Amniotic epithelial cell (primary cell): ENCODE measurements around the gene QPRT.
A peak's percentile ranks its signal among the peaks of the same experiment; 100 is the strongest.
"Not testable (repeated sequence)": the region's sequence is repeated elsewhere in the genome, so short reads cannot be mapped to it uniquely, and the experiment has no call there.

Experiments used
- DNase-seq: peaks from one replicate; pipeline ENCODE4 v3.0.0-alpha.2; 2010; ENCODE audit warnings: low read depth

QPRT gene

DNA sequence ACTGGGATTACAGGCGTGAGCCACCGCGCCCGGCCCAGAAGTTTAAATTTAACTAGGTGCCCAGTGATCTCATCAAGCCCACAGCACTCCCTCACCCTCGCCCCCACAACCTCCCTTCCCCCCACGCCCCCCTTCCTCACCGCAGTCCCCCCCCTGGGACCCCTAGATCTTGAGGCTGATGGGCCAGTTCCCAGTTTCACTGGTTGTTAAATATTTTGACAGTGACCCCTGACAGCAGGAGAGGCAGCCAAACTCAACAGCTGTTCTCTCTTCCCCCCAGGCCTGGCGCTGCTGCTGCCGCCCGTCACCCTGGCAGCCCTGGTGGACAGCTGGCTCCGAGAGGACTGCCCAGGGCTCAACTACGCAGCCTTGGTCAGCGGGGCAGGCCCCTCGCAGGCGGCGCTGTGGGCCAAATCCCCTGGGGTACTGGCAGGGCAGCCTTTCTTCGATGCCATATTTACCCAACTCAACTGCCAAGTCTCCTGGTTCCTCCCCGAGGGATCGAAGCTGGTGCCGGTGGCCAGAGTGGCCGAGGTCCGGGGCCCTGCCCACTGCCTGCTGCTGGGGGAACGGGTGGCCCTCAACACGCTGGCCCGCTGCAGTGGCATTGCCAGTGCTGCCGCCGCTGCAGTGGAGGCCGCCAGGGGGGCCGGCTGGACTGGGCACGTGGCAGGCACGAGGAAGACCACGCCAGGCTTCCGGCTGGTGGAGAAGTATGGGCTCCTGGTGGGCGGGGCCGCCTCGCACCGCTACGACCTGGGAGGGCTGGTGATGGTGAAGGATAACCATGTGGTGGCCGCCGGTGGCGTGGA is 15.6 kb downstream of the QPRT start:
- DNase-seq, result no peak

DNA sequence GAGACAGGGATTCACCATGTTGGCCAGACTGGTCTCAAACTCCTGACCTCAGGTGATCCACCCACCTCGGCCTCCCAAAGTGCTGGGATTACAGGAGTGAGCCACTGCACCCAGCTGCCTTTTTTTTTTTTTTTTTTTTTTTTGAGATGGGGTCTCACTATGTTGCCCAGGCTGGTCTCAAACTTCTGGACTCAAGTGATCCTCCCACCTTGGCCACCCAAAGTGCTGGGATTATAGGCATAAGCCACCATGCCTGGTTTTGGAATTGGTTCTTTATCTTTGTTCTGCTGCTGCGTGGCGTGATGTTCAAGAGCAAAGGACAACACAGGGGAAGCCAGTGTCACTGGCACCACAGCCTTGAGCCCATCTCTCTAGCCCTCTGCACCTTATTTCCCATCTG is 16.7 kb downstream of the QPRT start:
- DNase-seq, result not testable (repeated sequence)

DNA sequence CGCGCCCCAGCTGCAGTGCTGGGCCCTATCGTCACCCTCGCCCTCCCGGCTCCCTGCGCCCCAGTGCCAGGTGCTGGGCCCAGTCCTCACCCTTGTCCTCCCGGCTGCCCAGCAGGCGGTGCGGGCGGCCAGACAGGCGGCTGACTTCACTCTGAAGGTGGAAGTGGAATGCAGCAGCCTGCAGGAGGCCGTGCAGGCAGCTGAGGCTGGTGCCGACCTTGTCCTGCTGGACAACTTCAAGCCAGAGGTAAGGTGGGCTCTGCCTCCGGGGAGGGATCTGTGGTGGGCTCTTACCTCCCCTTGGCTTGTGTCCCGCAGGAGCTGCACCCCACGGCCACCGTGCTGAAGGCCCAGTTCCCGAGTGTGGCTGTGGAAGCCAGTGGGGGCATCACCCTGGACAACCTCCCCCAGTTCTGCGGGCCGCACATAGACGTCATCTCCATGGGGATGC is 17.9 kb downstream of the QPRT start:
- no peak for DNase-seq

DNA sequence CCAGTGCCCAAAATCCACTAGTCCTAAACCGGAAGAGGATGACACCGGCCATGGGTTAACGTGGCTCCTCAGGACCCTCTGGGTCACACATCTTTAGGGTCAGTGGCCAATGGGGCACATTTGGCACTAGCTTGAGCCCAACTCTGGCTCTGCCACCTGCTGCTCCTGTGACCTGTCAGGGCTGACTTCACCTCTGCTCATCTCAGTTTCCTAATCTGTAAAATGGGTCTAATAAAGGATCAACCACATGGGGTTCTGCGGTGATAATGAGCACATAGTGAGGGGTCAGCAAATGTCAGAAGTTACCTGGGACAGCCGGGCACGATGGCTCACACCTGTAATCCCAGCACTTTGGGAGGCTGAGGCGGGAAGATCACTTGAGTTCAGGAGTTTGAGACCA is 18.4 kb downstream of the QPRT start:
- no peak for DNase-seq

DNA sequence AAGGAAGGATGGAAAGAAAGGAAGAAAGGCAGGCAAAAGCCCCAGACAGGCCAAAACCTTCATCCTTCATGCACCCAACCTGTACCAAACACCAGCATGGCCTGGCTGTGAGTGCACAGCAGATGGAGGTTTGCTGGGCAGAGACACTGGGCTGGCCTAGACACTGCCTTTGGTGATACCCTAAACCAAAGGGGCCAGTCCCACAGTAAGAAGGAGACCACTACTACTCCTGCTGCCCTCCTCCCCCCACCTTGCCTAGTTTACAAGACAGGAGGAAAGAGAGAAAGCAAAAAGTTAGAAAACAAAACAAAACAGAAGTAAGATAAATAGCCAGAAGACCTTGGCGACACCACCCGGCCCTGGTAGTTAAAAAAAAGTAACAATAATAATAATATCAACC is 19.1 kb downstream of the QPRT start:
- no peak for DNase-seq

DNA sequence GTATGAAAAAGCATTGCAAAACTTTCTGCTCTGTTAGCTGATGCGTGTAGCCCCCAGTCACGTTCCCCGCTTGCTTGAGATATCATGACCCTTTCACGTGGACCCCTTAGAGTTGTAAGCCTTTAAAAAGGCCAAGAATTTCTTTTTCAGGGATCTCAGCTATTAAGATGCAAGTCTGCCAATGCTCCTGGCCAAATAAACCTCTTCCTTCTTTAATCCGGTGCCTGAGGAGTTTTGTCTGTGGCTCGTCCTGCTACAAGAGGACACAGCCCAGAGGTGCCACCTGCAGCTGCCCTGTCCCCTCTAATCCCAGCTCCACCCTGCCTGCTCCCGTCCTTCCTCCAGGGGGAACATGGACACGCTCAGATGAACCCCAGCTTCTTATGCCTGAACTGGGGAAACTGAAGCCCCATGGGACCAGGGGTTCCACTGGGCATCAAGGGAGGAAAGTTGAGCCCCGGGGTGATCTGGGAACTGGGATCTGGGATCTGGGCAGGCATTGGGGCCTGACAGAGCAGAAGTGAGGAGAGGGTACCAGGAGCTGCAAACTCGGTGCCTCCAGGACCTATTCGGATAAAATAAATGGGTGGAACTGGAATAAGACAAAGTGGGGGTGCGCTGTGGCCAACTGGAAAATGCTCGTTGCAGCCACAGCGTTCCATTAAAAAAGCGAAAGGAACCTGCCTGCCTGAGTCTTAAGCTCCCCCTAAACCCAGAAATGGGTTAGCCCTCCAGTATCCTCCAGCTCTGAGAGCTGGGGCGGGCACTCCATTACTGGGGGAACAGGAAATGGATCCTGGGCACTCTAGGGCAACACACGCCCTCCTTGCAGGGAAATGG is 19.7 kb downstream of the QPRT start:
- no peak for DNase-seq

DNA sequence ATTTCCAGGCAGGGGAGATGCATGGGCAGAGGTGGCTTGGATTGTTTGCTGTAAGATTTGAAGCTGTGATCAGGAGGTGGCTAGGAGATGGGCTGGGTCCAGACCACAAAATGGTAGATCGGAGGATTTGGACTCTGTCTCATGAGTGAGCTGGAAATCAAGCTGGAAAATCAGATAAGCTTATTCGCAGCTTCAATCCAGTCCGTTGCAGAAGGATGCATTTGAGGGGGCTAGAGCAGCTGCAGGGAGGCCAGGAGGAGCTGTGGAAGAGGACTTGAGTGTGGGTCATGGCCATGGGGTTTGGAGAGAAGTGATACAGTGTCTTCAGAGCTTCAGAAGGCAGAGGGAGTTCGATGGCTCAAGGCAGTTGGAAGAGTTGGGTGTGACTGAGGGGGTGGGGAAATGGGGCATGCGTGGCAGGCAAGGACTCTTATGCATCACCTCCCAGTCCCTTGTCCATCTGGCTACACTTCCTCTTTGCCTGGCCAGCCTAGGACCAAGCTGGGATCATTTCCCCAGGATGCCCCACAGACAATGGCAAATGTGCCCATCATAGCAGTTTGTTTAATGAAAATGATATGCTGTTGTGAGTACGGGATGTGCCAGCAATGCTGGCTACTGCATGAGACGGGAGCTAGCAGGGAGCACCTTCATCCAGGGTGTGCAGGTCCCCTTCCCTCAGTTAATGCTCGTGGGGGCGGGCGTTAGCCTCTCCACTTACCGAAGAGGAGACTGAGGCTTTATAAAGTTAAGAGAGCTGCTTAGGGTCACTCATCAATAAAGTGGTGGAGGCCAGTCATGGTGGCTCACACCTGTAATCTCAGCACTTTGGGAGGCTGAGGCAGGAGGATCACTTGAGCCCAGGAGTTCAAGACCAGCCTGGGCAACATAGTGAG is 20.6 kb downstream of the QPRT start:
- DNase-seq, result peak; percentile 16

DNA sequence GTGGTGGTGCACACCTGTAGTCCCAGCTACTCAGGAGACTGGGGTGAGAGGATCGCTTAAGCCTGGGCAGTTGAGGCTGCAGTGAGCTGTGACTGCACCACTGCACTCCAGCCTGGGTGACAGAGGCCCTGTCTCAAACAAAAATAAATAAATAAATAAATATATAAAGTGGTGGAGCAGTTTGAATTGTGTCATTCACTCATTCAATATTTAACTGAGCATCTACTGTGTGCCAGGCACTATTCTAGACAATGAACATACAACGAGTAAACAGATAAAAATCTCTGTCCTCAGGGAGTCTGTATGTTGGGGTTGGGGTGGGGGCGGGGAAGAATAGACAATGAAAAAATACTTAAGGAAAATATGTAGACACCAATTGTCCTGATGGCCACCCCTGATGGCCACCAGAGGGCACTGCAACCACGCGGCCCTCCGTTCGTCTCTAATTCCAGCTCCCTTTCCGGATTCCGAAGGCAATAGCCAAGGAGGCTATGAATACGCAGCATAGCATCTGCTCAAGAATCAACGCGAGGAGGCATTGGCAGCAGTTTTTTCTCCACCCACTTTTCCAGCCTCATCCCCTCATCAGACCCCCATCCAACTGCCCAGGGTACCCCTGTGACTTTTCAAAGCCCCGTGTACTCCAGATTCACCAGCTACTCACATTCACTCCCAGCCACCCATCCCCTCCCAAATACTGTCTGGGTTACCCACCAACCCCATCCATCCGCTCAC is 21.4 kb downstream of the QPRT start:
- DNase-seq, result peak; percentile 87

DNA sequence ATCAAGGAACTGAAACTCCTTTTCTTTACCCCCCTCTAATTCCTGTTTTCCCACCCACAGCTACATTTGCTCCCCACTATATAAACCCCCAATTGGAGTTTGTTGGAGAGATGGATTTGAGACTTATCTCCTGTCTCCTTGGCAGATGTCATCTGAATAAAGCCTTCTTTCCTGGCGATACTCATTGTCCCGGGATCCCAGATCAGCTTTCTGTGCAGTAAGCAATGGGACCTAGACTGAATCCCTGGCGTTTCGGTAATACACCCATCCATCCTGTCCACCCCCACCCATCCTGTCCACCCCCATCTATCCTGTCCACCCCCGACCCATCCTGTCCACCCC is 22.2 kb downstream of the QPRT start:
- no peak for DNase-seq

DNA sequence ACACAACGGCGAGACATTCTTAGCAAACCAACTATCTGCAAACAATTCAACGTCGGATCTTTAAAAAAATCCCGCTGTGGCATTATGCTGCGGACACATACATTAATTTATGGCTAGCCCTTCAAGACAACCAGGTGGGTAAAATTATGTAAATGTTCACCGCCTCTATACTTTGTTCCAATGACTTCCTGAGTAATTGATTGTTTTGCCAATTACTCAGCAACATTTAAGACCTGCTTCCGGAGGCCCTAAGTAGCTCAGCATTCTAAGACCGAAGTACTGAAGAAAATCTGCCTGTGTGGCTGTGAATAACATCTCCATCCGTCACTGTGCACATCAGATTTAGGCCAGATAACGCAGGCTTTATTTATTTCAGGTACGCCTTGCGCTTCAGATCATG is 23.3 kb downstream of the QPRT start:
- no peak for DNase-seq

DNA sequence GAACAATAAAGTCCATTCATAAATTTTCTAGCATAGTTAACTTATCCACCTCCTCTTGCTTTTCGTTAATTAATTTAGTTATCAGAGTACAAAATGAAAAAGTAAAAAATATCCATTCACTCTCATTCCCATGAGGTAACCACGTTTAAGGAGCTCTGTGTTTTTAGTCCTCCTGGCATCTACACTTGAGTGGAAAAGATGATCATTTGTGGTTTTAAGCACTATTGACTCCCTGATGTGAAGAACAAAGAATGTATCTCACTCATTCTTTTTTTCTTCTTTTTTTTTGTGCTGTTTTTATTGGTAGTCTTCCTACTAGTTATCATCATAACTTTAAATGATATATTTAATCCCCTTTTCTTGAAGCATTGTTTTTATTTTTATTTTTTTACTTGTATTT is 26.1 kb downstream of the QPRT start:
- DNase-seq, result no peak

DNA sequence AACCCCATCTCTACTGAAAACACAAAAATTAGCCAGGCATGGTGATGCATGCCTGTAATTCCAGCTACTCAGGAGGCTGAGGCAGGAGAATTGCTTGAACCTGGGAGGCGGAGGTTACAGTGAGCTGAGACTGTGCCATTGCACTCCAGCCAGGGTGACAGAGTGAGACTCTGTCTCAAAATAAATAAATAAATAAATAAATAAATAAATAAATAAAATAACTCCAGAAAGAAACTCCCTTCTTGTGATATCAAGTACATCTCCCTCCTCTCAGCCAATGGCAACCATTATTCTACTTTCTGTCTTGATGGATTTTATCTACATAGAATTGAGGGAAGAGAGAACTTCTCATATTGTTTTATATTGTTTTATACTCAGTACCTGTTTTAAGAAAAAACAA is 28.2 kb downstream of the QPRT start:
- DNase-seq, result not testable (repeated sequence)

DNA sequence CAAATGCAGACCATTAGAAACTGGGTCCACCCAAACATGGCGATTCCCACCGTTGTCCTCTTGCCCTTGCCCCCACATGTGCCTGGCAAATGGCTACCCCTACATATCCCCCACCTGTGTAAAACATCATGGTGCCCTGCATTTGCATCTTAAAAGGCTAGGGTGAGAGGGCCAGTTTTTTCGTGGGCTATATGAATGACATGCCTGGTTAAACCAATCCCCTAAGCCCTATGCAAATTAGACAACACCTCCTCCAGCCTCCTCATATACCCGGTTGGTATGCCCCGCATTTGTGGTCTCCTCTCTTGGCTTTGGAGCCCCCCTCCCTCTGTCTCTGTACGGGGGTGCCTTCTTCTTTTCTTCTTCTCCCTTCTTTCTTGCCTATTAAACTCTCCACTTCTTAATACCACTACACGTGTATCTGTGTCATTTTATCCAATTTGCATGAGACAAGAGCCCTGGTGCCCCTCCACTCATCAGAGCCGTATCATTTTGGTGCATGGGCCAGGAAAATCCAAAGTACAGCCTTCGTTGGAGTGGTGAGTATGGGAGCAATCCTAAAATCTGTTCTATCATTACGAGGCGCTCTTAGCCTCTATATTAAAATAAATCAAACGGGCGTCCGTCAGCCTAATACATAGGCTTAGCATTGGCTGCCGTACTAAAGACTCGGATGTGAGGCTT is 30.1 kb downstream of the QPRT start:
- no peak for DNase-seq

DNA sequence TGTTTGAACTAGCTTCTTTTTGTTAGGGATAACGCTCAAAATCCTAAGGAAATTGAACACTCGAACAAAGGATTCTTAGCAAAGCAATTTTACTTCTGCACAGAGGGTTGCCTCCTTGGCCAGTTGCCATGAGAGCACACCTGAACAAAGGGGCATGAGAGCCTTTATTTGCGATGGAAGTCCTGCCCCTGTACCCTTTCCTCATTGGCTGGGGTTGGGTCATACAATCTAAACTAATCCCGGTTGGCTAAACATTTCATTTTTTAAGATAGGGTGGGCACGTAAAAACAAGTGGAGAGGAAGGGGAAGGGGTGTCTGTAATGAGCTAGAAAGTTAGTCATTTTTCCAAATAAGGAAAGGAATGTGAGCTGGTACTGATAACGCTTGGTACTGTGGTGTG is 30.7 kb downstream of the QPRT start:
- DNase-seq, result peak; percentile 65

DNA sequence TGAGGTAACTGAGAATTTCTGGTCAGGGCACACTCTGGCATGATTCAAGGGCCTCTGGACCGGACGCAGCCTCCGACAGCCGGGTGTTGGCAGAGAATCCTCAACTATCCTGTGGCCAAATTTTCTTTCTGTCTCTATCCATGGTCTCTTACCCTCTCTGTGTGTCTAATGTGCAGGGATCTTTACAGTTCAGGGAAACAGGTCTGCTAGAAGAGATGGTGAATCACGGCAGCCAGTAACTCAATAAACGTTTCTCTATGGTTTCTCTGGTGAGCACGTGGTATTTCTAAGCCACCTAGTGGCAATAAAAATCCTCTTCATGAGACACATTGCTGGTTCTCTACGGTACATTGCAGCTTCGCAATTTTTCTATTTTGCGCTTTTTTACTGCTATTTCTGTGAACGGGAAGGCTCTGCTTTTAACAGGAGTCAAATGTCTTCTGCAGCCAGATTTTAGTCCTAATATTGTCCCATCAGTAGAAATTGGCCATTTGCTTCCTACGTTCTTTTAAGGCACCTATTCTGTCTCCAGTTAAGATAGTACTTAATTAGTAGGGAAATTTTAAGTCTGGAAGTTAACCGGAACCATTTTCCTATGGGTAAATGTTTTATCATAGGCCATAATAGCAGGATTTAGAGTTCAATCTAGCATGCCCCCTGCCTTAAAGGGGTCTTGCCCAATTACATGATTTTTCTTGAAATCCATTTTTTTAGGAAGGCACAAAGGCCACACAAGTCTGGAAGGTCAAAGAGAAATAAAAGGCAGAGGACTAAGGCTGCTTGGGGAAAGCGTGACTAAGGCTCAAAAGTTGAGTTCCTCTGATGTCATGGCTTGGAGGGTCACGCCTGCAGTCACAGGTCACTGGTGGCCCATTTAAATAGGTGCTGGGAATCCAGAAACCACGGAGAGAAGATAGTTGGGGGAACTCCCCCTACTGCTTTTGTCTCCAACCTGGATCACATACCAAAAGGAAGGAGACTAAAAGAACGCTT is 31.5 kb downstream of the QPRT start:
- peak; percentile 86 for DNase-seq

DNA sequence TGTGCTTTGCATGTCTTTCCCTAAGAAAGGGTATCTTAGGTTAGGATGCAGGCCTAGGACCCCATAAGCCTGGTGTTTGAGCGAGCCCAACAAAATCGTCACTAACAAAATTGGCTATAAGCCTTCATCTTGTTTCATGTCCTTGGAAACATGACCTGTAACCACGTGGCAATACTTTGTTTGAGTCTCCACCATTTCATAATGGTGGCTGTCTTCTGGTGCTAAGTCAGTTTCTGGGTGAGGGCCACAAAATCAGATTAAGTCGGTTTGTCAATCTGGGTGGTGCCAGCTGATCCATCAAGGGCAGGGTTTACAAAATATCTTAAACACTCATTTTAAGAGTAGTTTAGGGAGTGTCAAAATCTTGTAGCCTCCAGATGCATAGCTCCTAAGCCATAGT is 33.8 kb downstream of the QPRT start:
- DNase-seq, result no peak

DNA sequence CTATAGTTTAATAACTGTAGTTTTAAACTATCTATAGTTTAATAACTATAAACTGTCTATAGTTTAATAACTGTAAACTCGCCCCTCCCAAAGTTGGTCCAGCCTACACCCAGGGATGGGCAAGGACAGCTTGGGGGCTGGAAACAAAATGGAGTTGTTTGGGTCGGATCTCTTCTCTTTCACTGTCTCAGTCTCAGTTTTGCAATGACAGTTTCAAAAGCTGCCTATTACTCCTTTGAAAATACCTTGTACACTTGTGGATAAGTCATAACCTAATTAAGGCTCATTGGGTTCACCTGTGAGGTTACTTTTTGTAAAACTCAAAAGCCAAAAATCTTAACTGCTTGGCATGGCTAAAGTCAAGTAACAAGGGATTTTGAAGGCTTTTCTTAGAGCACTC is 35.4 kb downstream of the QPRT start:
- DNase-seq, result no peak

DNA sequence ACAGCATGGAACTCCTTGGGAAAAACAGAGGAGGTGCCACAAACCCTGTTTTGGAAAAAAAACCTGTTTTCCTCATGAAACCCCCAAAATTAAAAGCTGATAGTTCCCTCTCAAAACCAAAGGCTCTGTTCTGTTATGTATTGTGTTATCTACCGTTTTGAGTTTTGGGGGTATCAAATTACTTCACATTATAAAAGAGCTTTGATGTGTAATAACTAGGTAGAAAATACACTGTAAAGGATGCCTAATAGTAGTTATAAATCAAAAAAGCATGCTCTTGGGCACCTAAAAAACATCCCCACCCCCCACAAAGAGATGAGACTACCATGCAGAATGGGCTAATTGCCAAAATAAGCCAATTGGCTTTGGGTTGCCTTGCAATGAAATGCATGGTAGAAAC is 36.0 kb downstream of the QPRT start:
- DNase-seq, result no peak

DNA sequence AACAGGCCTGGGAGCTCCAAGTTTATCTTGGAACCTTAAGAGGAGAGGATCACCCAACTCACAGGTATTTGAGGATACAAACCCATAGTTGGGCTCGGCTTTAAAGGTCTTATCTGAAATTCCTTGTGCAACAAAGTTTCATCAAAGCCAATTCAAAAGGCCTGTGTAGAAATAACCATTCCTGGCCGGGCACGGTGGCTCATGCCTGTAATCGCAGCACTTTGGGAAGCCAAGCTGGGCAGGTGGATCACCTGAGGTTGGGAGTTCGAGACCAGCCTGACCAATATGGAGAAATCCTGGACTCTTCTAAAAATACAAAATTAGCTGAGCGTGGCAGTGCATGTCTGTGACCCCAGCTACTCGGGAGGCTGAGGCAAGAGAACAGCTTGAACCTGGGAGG is 38.1 kb downstream of the QPRT start:
- DNase-seq, result no peak

DNA sequence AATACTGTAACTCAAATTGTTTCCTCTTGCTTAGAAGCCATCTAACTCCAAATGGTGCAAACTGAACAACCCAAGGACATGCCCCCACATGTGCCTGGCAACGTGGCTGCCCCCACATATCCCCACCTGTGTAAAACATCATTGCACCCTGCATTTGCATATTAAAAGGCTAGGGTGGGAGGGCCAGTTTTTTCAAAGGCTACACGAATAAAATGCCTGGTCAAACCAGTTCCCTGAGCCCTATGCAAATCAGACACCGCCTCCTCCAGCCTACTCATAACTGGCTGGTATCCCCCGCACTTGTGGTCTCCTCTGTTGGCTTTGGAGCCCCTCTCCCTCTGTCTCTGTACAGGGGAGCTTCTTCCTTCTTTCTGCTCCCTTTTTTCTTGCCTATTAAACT is 40.1 kb downstream of the QPRT start:
- no peak for DNase-seq
